Esophagus squamous epithelium (tissue), 4 donors: Measurements from ENCODE around the gene OR4N5.

ENCODE experiments used
- CTCF ChIP-seq, 6 experiments: fragments of 450-650 bp in 4 of 6; fragments of 200-600 bp in 2 of 6; sonication (generic) in 2 of 6; IDR thresholded peaks; one replicate each; pipeline ENCODE4 v1.5.1; 2016 to 2019; ENCODE audit warnings: antibody characterized with exemption in 6 of 6, mild to moderate bottlenecking in 4 of 6, moderate library complexity in 4 of 6
- POLR2A ChIP-seq, 4 donors: fragments of 450-650 bp; IDR thresholded peaks; one replicate each; pipeline ENCODE4 v1.6.1; 2017; ENCODE audit warnings: antibody characterized with exemption in 4 of 4, mild to moderate bottlenecking in 4 of 4, moderate library complexity in 3 of 4

- TF ChIP-seq CTCF (IDR thresholded peaks at IDR 0.05) (no peak), POLR2A (IDR thresholded peaks at IDR 0.05) (no peak)
These were observed 6.2 kb downstream of the OR4N5 start for GRCh38 chr14:20144820-20145219.
